ENCODE results near the gene MECR. TPM values are rescaled to one million over a fixed set of nuclear protein-coding genes. Genes with fewer than 3 reads are reported as not detected.

The MECR gene
- polyA plus RNA-seq, 1 of the 3 experiments (the other 2 are of a cell fraction) = 38.3 TPM

- TF ChIP-seq TAF1 (IDR thresholded peaks at IDR 0.05; ENCODE audit: borderline replicate concordance, low read depth, low read length) (no peak), FOXM1 (IDR thresholded peaks at IDR 0.05; ENCODE audit: low read depth) (no peak), FOXJ3 (CRISPR knock-in tag; IDR thresholded peaks at IDR 0.05) (no peak), MEF2A (IDR thresholded peaks at IDR 0.05; ENCODE audit: borderline replicate concordance, low read depth) (no peak)
These were observed 1.7 kb upstream of the MECR start (continued) for GRCh38 chr1:29232387-29232786.

- H2AFZ ChIP-seq (ENCODE audit: low read depth) = peak overlapping the region; percentile 98
- 2% methylated on average over 4 of the region's 4 CpGs for WGBS (ENCODE audit: low lambda C conversion rate)
- H3K9me2 ChIP-seq = no peaks in the 10 kb centered on the region
- no peak for DNase-seq
- H3K79me2 ChIP-seq (ENCODE audit: insufficient read depth) = peaks cover 33% of the 10 kb centered on the region
- ChIA-PET CTCF (interaction anchor here (1.3 to 2.1 kb wide), 3 partner anchors 28 to 1150 kb away, joined by 4 to 7 read pairs (median 5); no protein-coding TSS in a partner anchor), POLR2A (interaction anchor here (0.7 kb wide), 1 partner anchor 452 kb away, joined by 3 read pairs; no protein-coding TSS in a partner anchor)
- no peaks in the 10 kb centered on the region for H3K27me3 ChIP-seq (ENCODE audit: insufficient read depth)
- H3K36me3 ChIP-seq (replicated peaks in 1 of 2; ENCODE audit: control insufficient read depth in 1 of 2, insufficient read depth in 2 of 2, low read length in 1 of 2) = no peaks in the 10 kb centered on the region
- H3K9ac ChIP-seq = peak overlapping the region; percentile 80
- no peak for TF ChIP-seq YY1 (IDR thresholded peaks at IDR 0.05; ENCODE audit: low read depth)
- TF ChIP-seq FOSL2 (IDR thresholded peaks at IDR 0.05; ENCODE audit: borderline replicate concordance, low read depth) = no peak
- no peak for TF ChIP-seq TCF12 (IDR thresholded peaks at IDR 0.05)
- TF ChIP-seq MXI1 (IDR thresholded peaks at IDR 0.05; ENCODE audit: low read depth, low read length) = no peak
- TF ChIP-seq SIN3A (IDR thresholded peaks at IDR 0.05; ENCODE audit: borderline replicate concordance, low read depth, low read length) = no peak
- no peak for TF ChIP-seq USF2 (IDR thresholded peaks at IDR 0.05; ENCODE audit: borderline replicate concordance, low read depth, low read length)
- TF ChIP-seq RAD21 (IDR thresholded peaks at IDR 0.05; ENCODE audit: low read length) = no peak
- TF ChIP-seq NRF1 (IDR thresholded peaks at IDR 0.05; ENCODE audit: low read depth, low read length) = no peak
- TF ChIP-seq IRF3 (IDR thresholded peaks at IDR 0.05; ENCODE audit: low read depth, low read length) = no peak
- no peak for TF ChIP-seq MAX (IDR thresholded peaks at IDR 0.05; ENCODE audit: low read depth)
- no peak for TF ChIP-seq PBX3 (IDR thresholded peaks at IDR 0.05)
- TF ChIP-seq NFIC (IDR thresholded peaks at IDR 0.05; ENCODE audit: borderline replicate concordance) = no peak
- peak overlapping the region in 1 of 2 experiments; percentile 30; a peak in 1 of 4 replicates for H3K27ac ChIP-seq (ENCODE audit: low read depth in 2 of 2, low read length in 1 of 2)
- no peaks in the 10 kb centered on the region for H3F3A ChIP-seq (replicated peaks; ENCODE audit: insufficient read depth)
- no peaks in the 10 kb centered on the region for H3K9me3 ChIP-seq
- H3K4me1 ChIP-seq (ENCODE audit: control insufficient read depth in 1 of 2, insufficient read depth in 2 of 2, low read depth in 1 of 2, low read length in 1 of 2) = peaks cover 11 to 13% of the 10 kb centered on the region in 2 experiments; a peak in 3 of 4 replicates
- peak overlapping the region; percentile 79 to 95 for H3K4me3 ChIP-seq (ENCODE audit: low read depth in 2 of 2, low read length in 1 of 2)
- H4K20me1 ChIP-seq (ENCODE audit: insufficient read depth) = no peaks in the 10 kb centered on the region
- H3K4me2 ChIP-seq = peak overlapping the region; percentile 88
These were observed 556 bp downstream of the MECR start for GRCh38 chr1:29230204-29230552.
